ENCODE results near the gene CASP1.

Gene CASP1

DNA sequence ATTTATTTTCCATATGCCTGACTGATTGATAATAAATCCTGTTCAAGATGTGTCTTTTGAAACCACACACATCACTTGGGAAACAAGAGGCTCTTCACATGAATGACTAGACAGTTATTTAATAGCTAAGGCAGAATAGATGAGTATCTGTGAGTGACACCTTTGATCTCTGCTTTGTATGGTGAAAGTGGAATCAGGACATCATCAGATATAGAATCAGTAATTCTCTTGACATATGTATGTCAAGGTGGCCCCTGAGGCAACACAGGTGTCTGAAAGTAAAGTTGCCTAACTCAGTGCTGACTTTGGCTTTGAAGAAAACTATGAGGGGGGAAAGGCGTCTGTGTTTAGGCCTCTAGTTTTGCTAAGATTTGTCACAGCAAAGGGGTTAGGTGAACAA lies 55.1 kb downstream of the CASP1 start:
- H3K9me3 ChIP-seq (ENCODE audit: control insufficient read depth, insufficient read depth, low read length) = no peaks in the 10 kb centered on the region
- H3K9ac ChIP-seq (ENCODE audit: low read depth, low read length) = no peak overlapping the region
- no peaks in the 10 kb centered on the region for H3K4me1 ChIP-seq (ENCODE audit: insufficient read depth, low read length)
- no peaks in the 10 kb centered on the region for H3K36me3 ChIP-seq (ENCODE audit: insufficient read depth, low read length)
